Ammon's horn (tissue), 1 donor: Measurements from ENCODE around the gene PITPNC1.
"Not testable (repeated sequence)": the region's sequence is repeated elsewhere in the genome, so short reads cannot be mapped to it uniquely, and the experiment has no call there.

ENCODE experiments used
- DNase-seq: peaks from one replicate; pipeline ENCODE4 v3.0.0-alpha.2; 2016; ENCODE audit warnings: low spot score

PITPNC1 gene

DNA sequence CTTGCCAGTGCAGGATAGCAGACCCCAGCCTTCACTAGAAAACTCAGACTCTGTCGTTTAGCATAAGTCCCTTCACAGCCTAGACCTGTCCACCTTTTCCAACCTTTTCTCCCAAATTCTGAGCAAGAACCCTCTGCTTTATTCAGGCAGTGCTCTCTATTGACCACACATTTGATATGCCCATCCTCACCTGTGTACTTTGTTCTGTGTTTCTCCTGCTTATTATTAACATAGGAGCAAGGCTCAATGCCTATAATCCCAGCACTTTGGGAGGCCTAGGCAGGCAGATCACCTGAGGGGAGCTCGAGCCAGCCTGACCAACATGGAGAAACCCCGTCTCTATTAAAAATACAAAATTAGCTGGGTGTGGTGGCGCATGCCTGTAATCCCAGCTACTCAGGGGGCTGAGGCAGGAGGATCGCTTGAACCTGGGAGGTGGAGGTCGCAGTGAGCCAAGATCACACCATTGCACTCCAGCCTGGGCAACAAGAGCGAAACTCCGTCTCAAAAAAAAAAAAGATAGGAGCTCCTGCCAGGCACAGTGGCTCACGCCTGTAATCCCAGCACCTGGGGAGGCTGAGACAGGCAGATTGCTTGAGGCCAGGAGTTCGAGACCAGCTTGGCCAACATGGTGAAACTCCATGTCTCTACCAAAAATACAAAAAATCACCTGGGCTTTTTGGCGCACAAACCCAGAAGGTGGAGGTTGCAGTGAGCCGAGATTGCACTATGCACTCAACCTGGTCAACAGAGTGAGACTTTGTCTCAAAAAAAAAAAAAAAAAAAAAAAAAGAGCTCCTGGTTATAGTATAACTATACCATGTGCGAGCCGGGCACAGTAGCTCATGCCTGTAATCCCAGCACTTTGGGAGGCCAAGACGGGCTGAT, 350.3 kb downstream of the PITPNC1 start:
- DNase-seq = not testable (repeated sequence)

DNA sequence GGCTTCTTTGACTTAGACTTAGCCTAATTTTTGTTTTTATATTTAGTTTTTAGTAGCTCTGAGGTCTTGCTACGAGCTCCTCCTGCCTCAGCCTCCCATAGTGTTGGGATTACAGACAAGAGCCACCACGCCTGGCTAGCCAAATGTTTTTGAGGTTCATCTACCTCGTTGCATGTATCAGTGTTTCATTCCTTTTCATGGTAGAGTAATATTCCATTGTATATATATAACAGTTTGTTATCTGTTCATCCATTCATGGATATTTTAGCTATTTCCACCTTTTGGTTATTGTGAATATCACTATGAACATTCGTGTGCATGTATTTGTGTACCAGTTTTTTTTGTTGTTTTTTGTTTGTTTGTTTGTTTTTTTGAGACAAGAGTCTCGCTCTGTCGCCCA, 352.8 kb downstream of the PITPNC1 start:
- no peak for DNase-seq

DNA sequence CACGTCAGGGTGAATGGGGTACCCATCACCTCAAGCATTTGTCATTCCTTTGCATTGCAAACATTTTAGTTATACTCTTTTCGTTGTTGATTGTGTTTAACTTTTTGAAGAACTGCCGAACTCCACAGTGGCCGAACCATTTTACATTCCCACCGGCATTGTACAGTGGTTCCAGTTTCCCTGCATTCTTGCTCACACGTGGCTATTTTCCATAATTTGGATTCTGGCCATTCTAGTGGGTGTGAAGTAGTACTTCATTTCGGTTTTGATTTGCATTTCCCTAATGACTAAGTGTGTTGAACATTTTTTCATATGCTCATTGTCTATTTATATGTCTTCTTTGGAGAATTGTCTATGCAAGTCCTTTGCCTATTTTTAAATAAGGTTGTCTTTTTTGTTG, 353.6 kb downstream of the PITPNC1 start:
- no peak for DNase-seq

DNA sequence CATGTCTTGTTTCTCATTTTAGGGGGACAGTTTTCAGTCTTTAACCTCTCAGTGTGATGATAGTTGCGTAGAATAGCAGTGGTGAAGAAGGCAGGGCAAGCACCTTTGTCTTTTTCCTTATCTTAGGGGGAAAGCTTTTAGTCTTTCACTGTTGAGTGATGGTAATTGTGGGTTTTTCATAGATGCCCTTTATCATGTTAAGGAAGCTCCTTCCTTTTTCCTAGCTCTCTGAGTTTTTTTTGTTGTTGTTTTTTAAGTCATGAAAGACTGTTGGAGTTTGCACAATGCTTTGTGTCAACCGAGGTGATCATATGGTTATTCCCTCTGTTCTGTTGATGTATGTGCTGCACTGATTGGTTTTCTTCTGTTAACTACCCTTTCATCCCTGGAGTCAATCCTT, 356.4 kb downstream of the PITPNC1 start:
- no peak for DNase-seq

DNA sequence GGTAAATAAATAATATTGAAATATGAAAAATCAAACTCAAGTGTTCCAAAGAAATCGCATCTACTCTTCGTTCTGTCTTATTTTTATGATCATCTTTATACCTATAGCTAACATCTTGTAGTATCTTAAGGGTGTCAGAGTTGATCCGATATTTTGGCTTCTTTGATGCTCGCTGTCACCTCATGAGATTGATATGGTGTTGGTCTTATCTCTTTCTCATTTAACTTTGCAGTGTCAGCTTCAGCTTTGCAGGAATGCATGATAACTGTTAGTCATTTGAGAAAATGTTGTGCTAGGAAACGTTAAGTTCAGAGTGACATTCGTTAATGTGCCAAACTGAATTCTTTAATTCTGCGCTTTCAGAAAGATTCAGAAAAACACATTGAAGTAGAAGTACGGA, 360.1 kb downstream of the PITPNC1 start:
- no peak for DNase-seq

DNA sequence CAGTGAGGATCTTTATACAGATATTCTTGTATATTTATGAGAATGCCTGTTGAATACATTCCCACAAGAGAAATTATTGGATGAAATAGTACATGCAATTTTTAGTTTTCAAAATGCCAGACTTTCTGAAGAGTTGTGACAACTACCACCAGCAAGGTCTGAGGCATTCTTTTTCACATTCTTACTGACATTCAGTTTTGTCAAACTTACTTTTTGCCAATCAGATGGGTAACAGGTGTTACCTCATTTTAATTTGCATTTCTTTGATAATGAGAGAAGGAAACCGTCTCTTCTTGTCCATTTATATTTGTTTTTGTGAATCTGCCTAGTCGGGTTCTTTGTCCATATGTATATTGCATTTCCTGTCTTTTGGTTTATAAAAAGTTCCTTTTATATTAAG, 364.9 kb downstream of the PITPNC1 start:
- no peak for DNase-seq
